ENCODE measurements around the gene ERRFI1. TPM values are rescaled to one million over a fixed set of nuclear protein-coding genes. Genes with fewer than 3 reads are reported as not detected.

Gene ERRFI1
- 0.71 and 0.98 TPM in 2 replicates for total RNA-seq (2013; cell fraction: nucleolus; rRNA removed)
- total RNA-seq (2014; rRNA removed) (3.8 and 4.4 TPM in 2 replicates), total RNA-seq (2014; rRNA removed; fragmentation: Illumina TruSeq; extraction: Trizol) (4.1 TPM in 2 replicates), total RNA-seq (2021) (4.6 and 6.5 TPM in 2 replicates), polyA plus RNA-seq (2011; rRNA removed) (0.73 and 0.90 TPM in 2 replicates), polyA plus RNA-seq (2014; fragmentation: Illumina TruSeq; extraction: Trizol) (5.9 and 6.9 TPM in 2 replicates), polyA plus RNA-seq (2014; fragmentation: Nextera tagmentation; extraction: Ambion mirVana) (1 to 10 TPM; 1.6 to 2.4 TPM), polyA plus RNA-seq (2014; rRNA removed) (3.2 and 4.0 TPM in 2 replicates), polyA plus RNA-seq (2016; fragmentation: Nextera tagmentation; extraction: Ambion mirVana) (1 to 10 TPM; 2.0 to 2.3 TPM), polyA minus RNA-seq (2011; rRNA and poly(A)+ RNA removed) (0.59 and 0.62 TPM in 2 replicates), Bru-seq, nascent RNA (percentile 59 among the genes with signal in this experiment), BruChase-seq, experiment 1, labeled RNA remaining after a 6-hour chase (percentile 48 among the genes with signal in this experiment), BruChase-seq, experiment 2, labeled RNA remaining after a 2-hour chase (percentile 58 among the genes with signal in this experiment)
- 2.0 TPM for polyA plus RNA-seq (2011; ENCODE audit: low read depth)
- polyA plus RNA-seq (2011; cell fraction: cytosol; rRNA removed), result 0.49 and 0.53 TPM in 2 replicates
- 0.67 and 0.69 TPM in 2 replicates for polyA plus RNA-seq (2011; cell fraction: nucleus; rRNA removed)
- 2.3 and 2.4 TPM in 2 replicates for polyA plus RNA-seq (2012)
- polyA minus RNA-seq (2011; cell fraction: cytosol; rRNA and poly(A)+ RNA removed), result 0.80 and 0.94 TPM in 2 replicates
- 0.48 TPM in 2 replicates for polyA minus RNA-seq (2011; cell fraction: nucleus; rRNA and poly(A)+ RNA removed)
- long read RNA-seq, experiment 1, result 0 reads
- long read RNA-seq, experiment 2, partial matches to known transcripts, result 0 of 1 reads
- long read RNA-seq, experiment 2, other reads (novel, unspliced or antisense), result 1 of 1 reads

- H3K4me1 ChIP-seq (ENCODE audit: control insufficient read depth, insufficient read depth, low read length), result peaks cover 5% of the 10 kb centered on the region
- peak within 1 kb of the TSS; percentile 75 for H3K4me3 ChIP-seq
- H3K4me2 ChIP-seq (ENCODE audit: control insufficient read depth, insufficient read depth), result peak within 1 kb of the TSS; percentile 77
- ChIA-PET CTCF (no interaction called here), SMC1A (ENCODE audit: uncharacterized antibody, unreplicated experiment) (no interaction called here), RAD21 (ENCODE audit: unreplicated experiment) (no interaction called here), POLR2A (interaction anchor here (0.6 kb wide), 1 partner anchor 140 kb away, joined by 7 read pairs; no protein-coding TSS in a partner anchor)
- peak within 1 kb of the TSS; percentile 35; the same call in 1 of the 2 replicates for H3K9ac ChIP-seq (ENCODE audit: control insufficient read depth, insufficient read depth, low read length)
- no peaks in the 10 kb centered on the region for H3K79me2 ChIP-seq (ENCODE audit: control insufficient read depth, insufficient read depth, low read length)
- H4K20me1 ChIP-seq (ENCODE audit: control insufficient read depth, insufficient read depth), result no peaks in the 10 kb centered on the region
- FAIRE-seq (no peak), ATAC-seq (peak; percentile 97), DNase-seq (ENCODE audit: low read depth, low spot score) (peak; percentile 28)
- BruUV-seq (replicated peaks), result no TSS peak
- 32% methylated on average over 89 of the region's 98 CpGs for WGBS (ENCODE audit: insufficient coverage, insufficient replicate concordance, low lambda C conversion rate, missing lambda C conversion rate)
- H3K27ac ChIP-seq (ENCODE audit: control insufficient read depth, insufficient read depth), result no peak within 1 kb of the TSS
- intact Hi-C loops (cut with micrococcal nuclease; ENCODE audit: unreplicated experiment) (loop anchor here (5.0 kb wide), 1 partner anchor 141 kb away; no protein-coding TSS in a partner anchor), in situ Hi-C loops (cut with MboI) (no loop called here)
- peaks cover 0 to 4% of the 10 kb centered on the region in 2 experiments; a peak in 1 of 4 replicates for H3K27me3 ChIP-seq (replicated peaks in 1 of 2; ENCODE audit: control insufficient read depth in 2 of 2, insufficient read depth in 2 of 2, low read length in 1 of 2)
- H2AFZ ChIP-seq (ENCODE audit: control insufficient read depth, low read depth, low read length), result peak within 1 kb of the TSS; percentile 76
- H3K36me3 ChIP-seq (ENCODE audit: control insufficient read depth in 2 of 2, insufficient read depth in 2 of 2, low read length in 1 of 2), result no peaks in the 10 kb centered on the region
- no peaks in the 10 kb centered on the region for H3K9me3 ChIP-seq (replicated peaks; ENCODE audit: control insufficient read depth, insufficient read depth, low read length)
- TF ChIP-seq RAD21 (IDR thresholded peaks at IDR 0.05; ENCODE audit: insufficient read depth, low read depth, low read length), result no peak
- no peak for TF ChIP-seq EED (IDR thresholded peaks at IDR 0.05; ENCODE audit: low read depth)
- TF ChIP-seq ZBTB33 (IDR thresholded peaks at IDR 0.05), result 0 out of 2 replicates have a peak, but pooled peaks have one; percentile 55
- peak; percentile 40; the same call in 1 of the 2 replicates for TF ChIP-seq DPF2 (IDR thresholded peaks at IDR 0.05)
- TF ChIP-seq SP1 (IDR thresholded peaks at IDR 0.05; ENCODE audit: low read depth, low read length), result peak; percentile 77
- TF ChIP-seq ZNF687 (IDR thresholded peaks at IDR 0.05), result peak; percentile 61; the same call in 1 of the 2 replicates
- TF ChIP-seq IRF4 (IDR thresholded peaks at IDR 0.05; ENCODE audit: low read depth, low read length), result no peak
- TF ChIP-seq CBX5 (IDR thresholded peaks at IDR 0.05; ENCODE audit: low read depth), result no peak
- 0 out of 2 replicates have a peak, but pooled peaks have one; percentile 19 for TF ChIP-seq KAT2A (conservative IDR thresholded peaks at IDR 0.05; ENCODE audit: control insufficient read depth, low read depth, low read length)
- peak in 1 of 2 experiments; percentile 51; a peak in 1 of 4 replicates for TF ChIP-seq BHLHE40 (IDR thresholded peaks at IDR 0.05; ENCODE audit: borderline replicate concordance in 1 of 2, low read depth in 2 of 2, low read length in 1 of 2)
- no peak for TF ChIP-seq PKNOX1 (IDR thresholded peaks at IDR 0.05)
- TF ChIP-seq POLR2A (IDR thresholded peaks at IDR 0.05; ENCODE audit: low read depth, low read length), result peak; percentile 93
- peak; percentile 69 for TF ChIP-seq NR2F1 (conservative IDR thresholded peaks at IDR 0.05)
These were observed at the start of gene ERRFI1 for GRCh38 chr1:8026153-8026975. Gene ERRFI1, minus strand, starts transcription at chr1:8026309. Its CDS starts 10,690 bp downstream, at chr1:8015619.

Data from GM12878 (cell line).